DMS 273 treated with DMSO at 0.1 percent for 48 hours (cell line): ENCODE data around the gene TCF15.
"Not testable (repeated sequence)": the region's sequence is repeated elsewhere in the genome, so short reads cannot be mapped to it uniquely, and the experiment has no call there.

Experiments
- DNase-seq: peaks from one replicate; lab custom pipeline; 2025; lab: John Stamatoyannopoulos, UW

The TCF15 gene

DNA sequence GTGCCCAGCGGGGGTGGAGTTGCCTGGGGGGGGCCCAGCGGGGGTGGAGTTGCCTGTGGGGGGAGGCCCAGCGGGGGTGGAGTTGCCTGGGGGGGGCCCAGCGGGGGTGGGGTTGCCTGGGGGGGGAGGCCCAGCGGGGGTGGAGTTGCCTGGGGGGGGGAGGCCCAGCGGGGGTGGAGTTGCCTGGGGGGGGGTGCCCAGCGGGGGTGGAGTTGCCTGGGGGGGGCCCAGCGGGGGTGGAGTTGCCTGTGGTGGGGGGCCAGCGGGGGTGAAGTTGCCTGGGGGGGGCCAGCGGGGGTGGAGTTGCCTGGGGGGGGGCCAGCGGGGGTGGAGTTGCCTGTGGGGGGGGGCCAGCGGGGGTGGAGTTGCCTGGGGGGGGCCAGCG is 31.9 kb upstream of the TCF15 start:
- not testable (repeated sequence) for DNase-seq

DNA sequence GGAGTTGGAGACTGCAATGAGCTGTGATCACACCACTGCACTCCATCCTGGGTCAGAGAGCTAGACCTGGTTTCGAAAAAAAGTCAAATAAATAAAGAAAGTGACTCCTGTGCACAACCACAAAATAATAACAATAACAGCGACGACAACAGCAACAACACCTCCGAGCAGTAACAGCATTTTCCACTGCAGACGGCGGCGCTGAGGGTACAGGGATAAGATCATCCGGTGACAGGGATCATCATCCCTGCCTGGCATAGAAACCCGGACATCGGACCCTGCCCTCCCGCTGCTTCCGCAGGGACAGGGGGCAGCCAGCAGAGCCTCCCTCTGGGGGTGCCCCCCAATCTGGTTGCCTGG is 31.4 kb upstream of the TCF15 start:
- DNase-seq = no peak

DNA sequence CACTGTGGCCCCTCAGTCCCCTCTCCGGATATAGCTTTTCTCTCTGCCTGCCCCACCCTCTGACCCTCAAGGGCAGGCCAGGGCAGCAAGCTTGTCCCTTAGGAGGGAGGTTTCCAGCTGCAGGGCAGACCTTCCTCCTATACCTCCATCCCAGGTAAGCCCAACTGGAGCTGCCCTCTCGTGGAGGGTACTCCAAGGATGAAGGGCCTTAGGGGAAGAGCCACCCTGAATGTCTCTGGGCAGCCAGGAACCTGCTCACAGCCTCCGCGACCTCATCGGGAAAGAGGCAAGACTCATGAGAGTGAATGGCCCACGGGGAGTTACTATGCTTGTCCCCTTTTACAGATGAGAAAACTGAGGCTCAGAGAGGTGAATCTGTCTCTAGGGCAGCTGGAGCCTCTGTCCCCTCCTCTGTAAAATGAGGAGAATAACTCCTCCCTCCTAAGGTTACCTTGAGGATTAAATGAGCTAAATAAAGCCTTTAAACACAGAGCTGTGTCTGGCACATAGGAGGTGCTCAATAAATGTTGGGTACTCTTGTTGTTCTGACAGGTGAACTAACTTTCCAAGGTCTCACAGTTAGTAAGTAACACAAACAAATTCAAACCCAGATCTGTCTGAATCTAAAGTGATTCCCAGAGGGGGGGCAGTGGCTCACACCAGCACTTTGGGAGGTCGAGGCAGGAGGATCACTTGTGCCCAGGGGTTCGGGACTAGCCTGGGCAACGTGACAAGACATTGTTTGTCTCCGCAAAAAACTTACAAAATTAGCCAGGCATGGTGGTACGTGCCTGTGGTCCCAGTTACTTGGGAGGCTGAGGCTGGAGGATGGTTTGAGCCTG is 30.8 kb upstream of the TCF15 start:
- no peak for DNase-seq

DNA sequence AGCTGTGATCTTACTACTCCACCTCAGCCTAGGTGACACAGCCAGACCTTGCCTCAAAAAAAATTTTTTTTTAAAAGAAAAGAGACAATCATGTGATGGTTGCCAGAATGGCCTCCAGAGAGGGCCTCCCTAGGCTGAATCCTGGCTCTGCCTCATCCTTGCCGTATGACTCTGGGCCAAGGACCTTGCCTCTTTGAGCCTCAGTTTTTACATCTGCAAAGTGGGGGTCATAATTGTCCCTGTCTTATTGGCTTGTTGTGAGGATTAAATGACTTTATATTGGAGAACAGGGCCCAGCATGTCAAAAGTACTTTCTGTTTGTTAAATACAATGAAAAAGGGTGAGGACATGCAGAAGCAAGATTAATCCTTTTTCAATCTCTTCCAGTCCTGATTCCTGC is 28.5 kb upstream of the TCF15 start:
- DNase-seq = no peak

DNA sequence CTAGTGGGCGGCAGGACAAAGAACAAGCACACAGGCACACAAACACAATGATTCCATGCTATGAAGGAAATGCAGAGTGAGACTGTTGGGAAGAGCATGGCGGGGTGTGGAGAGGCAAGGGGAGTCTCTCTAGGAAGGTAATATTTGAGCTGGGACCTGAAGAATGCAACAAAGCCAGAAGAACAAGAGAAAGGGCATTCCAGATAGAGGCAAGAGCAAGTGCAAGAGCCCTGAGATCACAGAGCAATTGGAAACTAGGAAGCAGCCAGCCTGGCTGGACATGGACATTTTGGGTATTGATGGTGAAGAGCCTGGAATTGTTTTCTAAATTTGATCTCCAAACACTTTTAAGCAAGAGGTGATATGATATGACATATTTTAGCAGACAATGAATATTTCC is 27.4 kb upstream of the TCF15 start:
- no peak for DNase-seq

DNA sequence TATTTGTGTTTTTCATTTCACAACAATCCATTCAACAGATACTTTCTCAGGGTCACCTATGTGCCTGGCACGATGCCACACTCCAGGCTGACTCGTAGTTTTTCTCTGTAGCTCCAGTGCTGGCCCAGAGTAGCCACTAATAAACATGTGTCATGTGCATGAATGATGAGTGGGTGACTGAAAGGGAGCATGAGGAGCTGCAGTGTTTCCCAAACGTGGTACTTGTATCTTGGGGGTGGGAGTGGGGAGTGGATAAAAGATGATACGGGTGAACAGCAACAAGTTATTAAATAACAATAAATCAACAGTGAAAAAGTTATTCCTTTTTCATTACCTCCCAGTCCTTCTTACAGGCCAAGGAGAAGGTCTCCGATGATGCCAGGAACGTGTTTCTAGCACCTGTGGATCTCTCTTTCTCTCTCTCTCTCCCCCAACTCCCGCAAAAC is 25.8 kb upstream of the TCF15 start:
- no peak for DNase-seq

DNA sequence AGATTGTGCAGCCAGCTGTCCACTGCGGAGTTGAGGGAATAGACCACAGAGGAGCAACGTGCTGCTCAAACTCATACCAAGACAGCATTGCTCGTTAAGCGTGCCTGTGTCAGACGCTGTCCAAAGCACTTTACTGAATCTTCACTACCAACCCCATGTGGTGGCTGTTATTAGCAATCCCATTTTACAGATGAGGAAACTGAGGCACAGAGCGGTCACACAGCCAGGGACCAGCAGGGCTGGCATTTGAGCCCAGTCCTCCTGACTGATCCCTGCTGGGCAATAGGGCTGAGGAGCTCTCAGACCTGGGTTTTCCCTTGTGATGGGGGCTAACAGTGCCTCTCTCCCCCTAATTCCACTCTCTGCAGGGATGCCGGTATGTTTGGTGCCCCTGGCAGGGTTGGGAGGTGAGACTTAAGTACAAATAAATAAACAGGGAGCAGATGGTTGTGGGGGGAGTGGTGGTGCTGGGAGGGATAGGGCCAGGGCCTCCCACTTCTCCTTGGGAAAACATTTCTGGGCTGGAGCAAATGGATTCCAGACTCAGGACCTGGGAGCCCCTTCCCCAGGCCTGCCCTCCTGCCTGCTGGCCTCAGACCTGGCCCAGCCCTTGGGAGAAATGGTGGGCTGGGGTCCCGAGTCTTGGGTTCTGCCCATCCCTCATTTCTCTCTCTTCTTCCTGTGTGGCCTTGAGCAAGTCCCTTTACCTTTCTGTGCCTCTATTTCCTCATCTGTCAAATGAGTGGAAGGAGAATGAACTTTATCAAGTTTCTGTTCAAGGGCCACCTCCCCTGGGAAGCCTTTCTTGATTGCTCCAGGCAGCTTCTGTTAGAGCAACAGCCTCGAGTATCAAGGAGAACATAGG is 25.2 kb upstream of the TCF15 start:
- DNase-seq = peak; percentile 59

DNA sequence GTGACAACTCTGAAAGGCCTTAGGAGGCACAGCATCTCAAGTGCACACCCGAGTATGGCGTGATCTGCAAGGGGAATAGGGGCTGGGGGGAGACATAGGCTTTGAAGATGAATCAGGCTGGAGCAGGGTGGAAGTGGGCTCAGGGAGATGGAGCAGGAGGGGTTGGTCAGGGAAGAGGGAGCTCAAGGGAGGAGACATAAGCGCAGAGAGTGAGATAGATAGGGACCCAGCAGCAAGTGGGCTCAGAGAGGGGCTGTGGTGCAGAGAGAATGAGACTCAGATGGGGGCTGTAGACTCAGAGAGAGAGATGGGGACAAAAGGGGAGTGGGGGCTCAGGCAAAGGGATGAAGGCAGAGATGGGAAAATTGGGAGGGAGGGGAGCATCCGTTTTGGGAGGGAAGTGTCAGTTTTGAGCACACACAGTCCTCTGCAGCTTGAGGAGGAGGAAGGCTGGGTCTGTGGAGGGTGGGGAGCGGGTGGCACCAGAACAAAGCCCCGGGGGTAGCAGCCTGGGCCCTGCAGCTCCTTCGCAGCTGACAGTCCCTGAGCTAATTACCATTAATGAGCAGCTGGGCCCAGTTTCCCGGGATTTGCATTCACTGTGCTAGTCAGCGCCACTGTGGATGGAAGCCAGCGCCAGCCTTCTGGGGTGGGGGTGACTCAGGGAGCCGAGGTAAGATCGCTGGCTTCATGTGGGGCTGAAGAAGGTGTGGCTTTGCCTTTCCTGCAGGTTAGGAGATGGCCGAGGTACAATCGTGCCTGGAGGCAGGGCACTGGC is 24.2 kb upstream of the TCF15 start:
- peak; percentile 75 for DNase-seq

DNA sequence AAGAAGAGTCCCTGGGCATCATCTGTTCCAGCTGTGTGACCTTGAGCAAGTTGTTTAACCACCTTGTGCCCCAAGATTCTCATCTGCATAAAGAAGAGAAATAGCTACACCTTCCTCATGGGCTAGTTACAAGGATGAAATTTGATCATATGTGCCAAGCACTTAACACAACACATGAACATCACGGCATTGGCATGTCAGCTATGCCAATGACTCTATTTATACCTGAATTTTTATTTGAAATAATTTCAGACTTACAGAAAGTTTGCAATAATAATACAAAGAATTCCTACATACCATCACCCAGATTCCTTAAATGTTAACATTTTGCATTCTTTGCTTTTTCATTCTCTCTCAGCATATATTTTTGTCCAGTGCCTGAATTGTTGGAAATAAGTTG is 21.0 kb upstream of the TCF15 start:
- DNase-seq = no peak

DNA sequence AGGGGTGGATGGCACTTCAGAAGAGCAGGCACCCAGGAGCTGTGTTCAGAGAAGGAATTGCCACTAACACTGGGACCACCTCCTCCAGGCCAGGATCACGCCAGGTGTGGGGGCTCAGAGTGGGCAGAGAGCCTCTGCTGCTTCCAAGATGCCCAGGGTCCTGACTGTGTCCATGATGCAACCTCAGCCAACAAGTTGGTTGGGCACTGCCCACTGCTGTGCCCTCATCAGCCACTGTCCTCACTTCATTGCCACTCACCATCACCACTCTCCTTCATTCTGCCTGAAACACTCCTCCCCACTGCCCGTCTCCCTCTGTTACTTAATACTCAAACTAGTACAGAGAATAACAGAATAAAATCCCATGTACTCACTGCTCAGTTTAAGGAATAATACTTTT is 16.5 kb upstream of the TCF15 start:
- no peak for DNase-seq

DNA sequence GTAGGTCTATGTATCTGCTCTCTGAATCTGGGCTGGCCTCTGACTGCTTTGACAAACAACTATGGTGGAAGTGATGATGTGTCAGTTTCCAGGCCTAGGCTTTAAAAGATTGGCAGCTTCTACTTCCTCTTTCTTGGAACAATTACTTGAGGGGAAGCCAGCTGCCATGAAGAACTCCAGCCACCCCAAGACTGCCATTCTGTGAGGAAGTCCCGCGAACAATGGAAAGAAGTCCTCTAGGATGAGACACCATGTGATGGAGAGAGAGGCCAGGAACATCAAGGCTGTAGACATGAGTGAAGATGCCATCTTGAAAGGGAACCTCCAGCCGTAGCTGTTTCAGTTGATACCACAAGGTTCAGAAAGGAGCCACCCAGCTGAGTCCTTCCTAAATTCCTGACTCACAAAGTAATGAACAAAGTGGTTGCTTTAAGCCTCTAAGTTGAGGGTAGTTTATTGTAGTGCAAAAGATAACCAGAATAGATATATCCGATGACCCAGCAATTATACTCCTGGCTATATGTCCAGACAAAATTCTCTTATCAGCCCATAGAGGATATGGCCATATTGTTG is 15.3 kb upstream of the TCF15 start:
- DNase-seq = no peak

DNA sequence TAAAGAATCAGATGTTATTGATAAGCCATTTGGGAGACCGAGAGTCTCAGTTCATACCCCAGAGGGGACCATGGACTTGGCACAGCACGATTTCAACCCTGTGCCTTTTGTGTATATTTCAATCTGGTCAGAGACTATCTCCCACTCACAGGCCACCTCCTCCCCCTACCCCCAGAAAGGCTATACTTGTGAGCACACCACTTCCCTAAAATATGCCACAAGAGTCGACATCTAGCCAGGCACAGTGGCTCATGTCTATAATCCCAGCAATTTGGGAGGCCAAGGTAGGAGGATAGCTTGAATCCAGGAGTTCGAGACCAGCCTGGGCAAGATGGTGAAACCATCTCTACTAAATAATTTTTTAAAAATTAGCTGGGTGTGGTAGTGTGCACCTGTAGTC is 13.6 kb upstream of the TCF15 start:
- no peak for DNase-seq

DNA sequence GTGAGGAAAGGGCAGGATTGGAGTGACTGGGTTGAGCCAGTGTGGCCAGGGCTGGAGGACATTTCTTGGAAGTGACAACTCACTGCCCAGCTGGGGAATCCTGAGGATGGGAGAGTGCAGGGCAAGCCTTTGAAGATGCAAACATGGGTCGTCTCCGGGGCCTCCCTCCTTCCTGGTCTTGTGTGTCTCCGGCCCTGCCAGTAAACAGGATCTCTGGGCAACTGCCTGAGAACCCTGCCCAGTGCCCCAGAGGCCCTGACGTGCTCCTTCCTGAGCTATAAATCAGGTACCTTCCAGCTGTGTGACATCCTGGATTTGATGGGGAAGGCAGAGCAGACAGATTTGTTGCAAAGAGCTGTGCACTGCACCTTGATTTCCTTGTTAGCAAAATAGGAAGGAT is 12.9 kb upstream of the TCF15 start:
- DNase-seq = no peak

DNA sequence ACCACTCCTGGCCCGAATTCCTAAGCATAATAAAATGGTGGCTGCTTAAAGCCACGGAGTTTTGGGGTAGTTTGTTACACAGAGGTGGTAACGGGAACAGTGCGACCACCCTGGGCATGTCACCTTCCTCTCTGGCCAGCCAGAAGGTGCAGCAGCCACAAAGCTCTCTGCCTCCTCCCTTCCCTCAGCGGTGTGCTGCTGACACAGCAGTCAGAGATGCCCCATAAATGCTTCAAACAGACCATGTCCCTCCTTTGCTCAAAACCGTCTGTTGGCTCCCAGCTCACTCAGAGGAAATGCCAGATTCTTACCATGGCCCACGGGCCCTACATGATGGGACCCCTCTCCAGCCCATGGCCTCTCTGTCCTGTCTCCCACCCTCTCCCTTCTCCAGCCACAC is 12.1 kb upstream of the TCF15 start:
- no peak for DNase-seq

DNA sequence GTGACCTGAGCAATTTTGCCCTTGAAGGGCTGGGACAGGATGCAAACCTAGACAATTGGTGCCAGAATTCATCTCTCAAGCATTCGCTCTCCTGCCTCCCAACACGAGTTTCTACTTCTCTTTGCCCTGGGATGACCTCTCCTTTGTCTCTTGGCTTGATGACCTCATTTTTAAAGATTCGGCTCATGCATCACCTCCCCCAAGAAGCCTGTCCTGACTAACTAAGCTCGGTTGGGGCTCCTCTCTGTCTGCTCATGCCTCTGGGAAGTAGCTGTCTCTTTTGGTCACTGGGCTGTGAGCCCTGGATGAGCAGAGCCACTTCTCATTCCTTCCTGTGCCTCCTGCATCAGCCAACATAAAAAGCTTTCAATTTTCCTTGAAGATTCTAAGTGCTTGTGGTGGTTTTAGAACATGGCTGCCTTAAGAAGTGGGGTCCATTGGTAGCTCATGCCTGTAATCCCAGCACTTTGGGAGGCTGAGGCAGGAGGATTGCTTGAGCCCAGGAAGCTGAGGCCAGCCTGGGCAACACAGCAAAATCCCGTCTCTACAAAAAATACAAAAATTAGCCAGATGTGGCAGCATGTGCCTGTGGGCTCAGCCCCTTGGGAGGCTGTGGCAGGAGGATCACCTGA is 11.1 kb upstream of the TCF15 start:
- DNase-seq = no peak

DNA sequence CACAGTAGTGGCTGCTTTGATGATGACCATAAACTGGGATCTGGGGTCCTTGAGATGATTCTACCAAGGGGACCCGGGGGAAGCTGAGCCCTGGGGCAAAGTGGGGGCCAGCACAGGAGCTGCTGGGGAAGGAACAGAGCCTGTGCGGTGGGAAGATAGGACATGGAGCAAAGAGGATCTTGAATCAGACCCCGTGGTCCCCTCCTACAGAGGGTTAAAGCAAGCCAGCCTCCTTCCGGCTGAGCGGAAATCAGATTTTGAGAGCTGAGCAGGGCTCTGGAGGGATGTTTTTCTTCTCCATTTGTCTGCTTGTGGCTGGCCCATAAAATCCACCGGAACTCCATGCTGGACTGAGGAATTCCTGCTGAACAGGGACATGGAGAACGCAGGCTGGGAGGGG is 10.1 kb upstream of the TCF15 start:
- no peak for DNase-seq

DNA sequence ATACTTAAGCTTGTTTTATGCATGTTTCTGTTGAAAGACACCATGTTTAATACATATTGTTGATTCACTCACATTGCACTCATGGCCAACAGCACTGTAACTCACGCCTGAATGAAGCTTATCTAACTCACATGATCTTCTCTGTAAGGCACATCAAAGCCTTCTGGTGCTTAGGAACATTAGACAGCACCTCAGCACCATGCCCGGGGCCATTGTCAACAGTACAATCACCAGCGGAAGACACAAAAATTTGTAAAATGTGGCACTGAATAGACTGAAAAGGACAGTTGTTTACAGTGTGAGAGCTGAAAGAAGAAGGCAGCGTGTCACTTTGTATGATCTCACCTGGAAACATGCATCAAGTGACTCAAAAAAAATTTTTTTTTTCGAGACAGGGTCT is 8.9 kb upstream of the TCF15 start:
- DNase-seq = no peak

DNA sequence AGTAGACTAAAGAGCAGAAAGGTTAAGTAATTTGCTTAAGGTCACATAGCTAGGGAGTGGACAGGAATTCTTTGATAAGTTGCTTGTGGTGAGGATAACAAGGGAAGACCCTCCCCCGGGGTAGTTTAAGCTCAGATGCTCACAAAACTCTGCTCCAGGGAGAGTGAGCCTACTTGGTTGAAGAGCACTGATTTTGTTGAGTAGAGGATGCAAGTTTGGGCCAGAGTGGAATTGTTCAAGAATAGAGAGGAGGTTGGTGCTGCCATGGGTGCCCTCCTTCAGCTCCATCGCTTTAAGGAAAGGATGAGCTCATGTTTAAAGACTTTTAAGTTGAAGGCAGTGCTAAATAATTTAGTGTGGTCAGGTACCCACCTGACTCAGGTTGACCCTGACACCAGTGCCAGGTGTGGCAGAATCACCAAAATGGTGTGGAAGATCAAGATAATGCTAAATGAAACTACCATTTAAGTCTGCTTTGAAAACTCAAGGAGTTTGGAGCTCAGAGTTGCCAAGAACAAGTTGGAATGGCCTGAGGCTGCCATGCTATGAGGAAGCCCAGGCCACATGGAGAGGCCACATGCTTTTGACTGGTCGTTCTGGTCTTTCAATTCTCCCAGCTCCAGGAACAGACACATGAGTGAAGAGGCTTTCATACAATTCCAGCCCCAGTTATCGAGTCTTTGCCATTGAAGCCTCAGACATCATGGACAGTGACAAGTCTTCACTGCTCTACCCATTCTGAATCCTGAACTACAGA is 8.0 kb upstream of the TCF15 start:
- no peak for DNase-seq

DNA sequence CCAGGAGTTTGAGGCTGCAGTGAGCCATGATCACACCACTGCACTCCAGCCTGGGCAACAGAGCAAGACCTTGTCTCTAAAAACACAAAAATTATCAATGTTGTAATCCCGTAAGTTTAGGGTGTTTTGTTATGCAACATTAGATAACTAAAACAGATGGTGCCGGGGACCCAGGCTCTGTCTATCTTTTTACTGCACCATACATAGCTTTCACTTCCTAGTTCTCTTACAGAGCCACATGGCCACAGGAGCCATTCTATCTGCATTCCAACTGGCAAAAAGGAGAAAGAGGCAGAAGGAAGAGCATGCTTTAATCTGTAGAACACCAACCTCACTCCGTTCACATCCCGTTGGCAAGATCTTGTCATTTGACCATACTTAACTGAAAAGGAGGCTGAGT is 5.4 kb upstream of the TCF15 start:
- DNase-seq = no peak

DNA sequence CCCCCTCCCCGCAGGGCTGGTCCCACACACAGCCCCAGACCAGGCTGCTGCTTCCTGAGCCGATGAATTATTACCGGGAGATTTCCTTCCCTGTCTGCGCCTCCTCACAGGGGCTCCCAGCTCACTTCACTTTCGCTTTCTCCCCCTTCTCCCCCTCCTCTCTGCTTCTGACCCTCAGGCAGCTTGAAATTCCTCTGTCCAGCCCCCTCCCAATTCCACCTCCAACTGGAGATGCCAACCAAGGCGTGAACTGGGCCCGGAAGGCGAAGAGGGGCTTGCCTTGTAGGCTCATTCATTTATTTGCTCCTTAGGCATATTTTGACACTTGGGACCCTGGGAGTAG is 1.7 kb upstream of the TCF15 start:
- DNase-seq = no peak
